RWPE2 (cell line): ENCODE measurements around the gene MAP4K2.

Source experiments
- ATAC-seq: fragments of 200-7000 bp; cut with Tn5 transposase; 3 replicates; pipeline ENCODE4 v1.9.1; 2021; ENCODE audit warnings: low read depth
- DNase-seq: peaks from one replicate; pipeline ENCODE4 v3.0.0-alpha.2; 2020; ENCODE audit warnings: low spot score
- H3K27ac ChIP-seq: fragments of 450-650 bp; 2 replicates; pipeline ENCODE4 v1.5.1; 2017; ENCODE audit warnings: mild to moderate bottlenecking; ENCODE audit not compliant: poor library complexity, severe bottlenecking
- H3K27me3 ChIP-seq: fragments of 250-450 bp; sonication (Bioruptor Pico); 2 replicates; pipeline ENCODE4 v1.5.1; 2021; ENCODE audit warnings: mild to moderate bottlenecking, moderate library complexity; ENCODE audit not compliant: insufficient read depth, poor library complexity, severe bottlenecking
- H3K36me3 ChIP-seq: fragments of 250-450 bp; sonication (Bioruptor Pico); 2 replicates; pipeline ENCODE4 v1.5.1; 2020; ENCODE audit warnings: low read depth, mild to moderate bottlenecking, moderate library complexity
- H3K4me1 ChIP-seq: fragments of 250-450 bp; sonication (Bioruptor Pico); 2 replicates; pipeline ENCODE4 v1.5.1; 2021; ENCODE audit warnings: mild to moderate bottlenecking, moderate library complexity; ENCODE audit not compliant: insufficient read depth, poor library complexity, severe bottlenecking
- H3K4me3 ChIP-seq: fragments of 250-450 bp; sonication (Bioruptor Pico); 2 replicates; pipeline ENCODE4 v1.5.1; 2021; ENCODE audit warnings: mild to moderate bottlenecking, moderate library complexity; ENCODE audit not compliant: severe bottlenecking
- H3K9me3 ChIP-seq: fragments of 250-450 bp; sonication (Bioruptor Pico); 2 replicates; pipeline ENCODE4 v1.5.1; 2021; ENCODE audit warnings: mild to moderate bottlenecking, moderate library complexity; ENCODE audit not compliant: severe bottlenecking
- CTCF ChIP-seq: fragments of 450-650 bp; IDR thresholded peaks from one replicate; pipeline ENCODE4 v1.5.1; 2017; ENCODE audit warnings: mild to moderate bottlenecking, moderate library complexity; ENCODE audit not compliant: poor library complexity, severe bottlenecking

Gene MAP4K2

GRCh38 chr11:64796757-64797541, 6.1 kb downstream of the MAP4K2 start:
- ATAC-seq (no peak), DNase-seq (no peak)
- Histone ChIP-seq H3K4me3 (no peak overlapping the region), H3K9me3 (no peaks in the 10 kb centered on the region), H3K27ac (no peak overlapping the region), H3K4me1 (no peaks in the 10 kb centered on the region), H3K36me3 (no peaks in the 10 kb centered on the region), H3K27me3 (no peaks in the 10 kb centered on the region)
- TF ChIP-seq CTCF: no peak

GRCh38 chr11:64796047-64796756, 6.8 kb downstream of the MAP4K2 start:
- TF ChIP-seq CTCF: no peak
- Histone ChIP-seq H3K4me1 (no peaks in the 10 kb centered on the region), H3K27ac (no peak overlapping the region), H3K27me3 (no peaks in the 10 kb centered on the region), H3K4me3 (no peak overlapping the region), H3K9me3 (no peaks in the 10 kb centered on the region), H3K36me3 (no peaks in the 10 kb centered on the region)
- no peak for ATAC-seq
- DNase-seq: no peak

- DNase-seq (no peak), ATAC-seq (no peak)
- Histone ChIP-seq H3K4me3 (no peak overlapping the region), H3K36me3 (no peaks in the 10 kb centered on the region), H3K27me3 (no peaks in the 10 kb centered on the region), H3K4me1 (no peaks in the 10 kb centered on the region), H3K9me3 (no peaks in the 10 kb centered on the region), H3K27ac (no peak overlapping the region)
- TF ChIP-seq CTCF: no peak
These were observed 8.5 kb downstream of the MAP4K2 start for GRCh38 chr11:64794526-64794925.

GRCh38 chr11:64793271-64794160, 9.5 kb downstream of the MAP4K2 start:
- TF ChIP-seq CTCF: no peak
- H3K27ac ChIP-seq: no peak overlapping the region

More at GRCh38 chr11:64793271-64794160, 9.5 kb downstream of the MAP4K2 start:
- DNase-seq (no peak), ATAC-seq (no peak)
- Histone ChIP-seq H3K4me1 (no peaks in the 10 kb centered on the region), H3K27me3 (no peaks in the 10 kb centered on the region), H3K9me3 (no peaks in the 10 kb centered on the region), H3K36me3 (no peaks in the 10 kb centered on the region), H3K4me3 (no peak overlapping the region)
